ENCODE measurements around the gene CEP41.

Gene CEP41

GRCh38 chr7:130415006-130415405 is 25.8 kb downstream of the CEP41 start:
- DNase-seq = no peak

DNA sequence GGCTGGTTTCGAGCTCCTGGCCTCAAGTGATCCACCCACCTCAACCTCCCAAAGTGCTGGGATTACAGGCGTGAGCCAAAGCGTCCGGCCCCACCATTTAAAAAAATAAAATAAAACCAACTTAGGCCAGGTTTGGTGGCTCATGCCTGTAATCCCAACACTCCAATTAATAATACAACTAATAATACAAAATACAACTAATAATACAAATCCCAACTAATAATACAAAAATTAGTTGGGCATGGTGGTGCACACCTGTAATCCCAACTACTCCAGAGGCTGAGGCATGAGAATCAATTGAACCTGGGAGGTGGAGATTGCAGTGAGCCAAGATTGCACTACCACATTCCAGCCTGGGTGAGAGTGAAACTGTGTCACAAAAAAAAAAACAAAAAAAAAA is 27.6 kb downstream of the CEP41 start:
- no peak for DNase-seq

GRCh38 chr7:130410868-130411541 is 29.8 kb downstream of the CEP41 start:
- DNase-seq = no peak

DNA sequence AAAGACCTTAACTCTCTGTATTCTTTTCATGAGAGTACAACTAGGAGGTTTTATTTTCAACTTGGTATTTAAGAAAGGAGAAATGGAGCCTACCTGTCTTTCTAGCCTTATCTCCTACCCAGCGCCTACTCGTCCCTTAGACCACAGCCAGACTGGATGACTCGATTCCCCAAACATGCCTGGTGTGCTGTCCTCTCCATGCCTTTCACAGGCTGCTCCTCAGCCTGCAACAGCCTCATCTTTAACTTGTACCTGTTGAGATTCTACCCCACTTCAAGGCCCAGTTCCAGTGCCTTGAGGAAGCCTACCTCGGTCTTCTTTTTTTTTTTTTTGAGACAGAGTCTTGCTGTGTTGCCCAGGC is 31.1 kb downstream of the CEP41 start:
- no peak for DNase-seq

DNA sequence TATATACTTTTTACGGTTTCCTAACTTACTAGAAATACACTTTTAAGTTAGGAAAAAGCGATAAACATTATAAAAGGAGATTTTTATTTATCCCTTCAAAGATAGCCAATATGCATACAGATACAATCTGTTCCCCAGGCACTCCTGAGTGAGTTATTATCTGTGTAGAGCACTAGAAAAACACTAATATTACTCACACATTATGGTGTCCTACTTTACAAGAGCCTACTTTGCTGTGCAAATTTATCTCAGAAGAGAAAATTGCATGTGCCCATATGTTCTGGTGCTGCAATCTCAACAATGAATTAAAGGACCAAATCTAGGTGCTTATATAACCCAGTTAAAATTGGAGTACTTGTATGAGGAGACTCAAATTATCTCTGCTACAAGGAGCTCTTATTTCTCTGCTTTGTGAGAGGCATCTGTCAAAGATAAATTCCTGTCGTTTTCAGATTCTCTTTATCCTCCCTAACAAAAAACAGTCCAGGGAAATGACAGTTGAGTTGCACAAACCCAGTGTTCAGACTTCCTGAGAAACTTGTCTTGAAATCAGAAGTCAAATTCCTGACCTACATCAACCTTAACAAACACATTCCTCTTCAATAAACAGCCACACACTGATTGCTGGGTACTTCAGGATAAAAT is 31.6 kb downstream of the CEP41 start:
- no peak for DNase-seq

DNA sequence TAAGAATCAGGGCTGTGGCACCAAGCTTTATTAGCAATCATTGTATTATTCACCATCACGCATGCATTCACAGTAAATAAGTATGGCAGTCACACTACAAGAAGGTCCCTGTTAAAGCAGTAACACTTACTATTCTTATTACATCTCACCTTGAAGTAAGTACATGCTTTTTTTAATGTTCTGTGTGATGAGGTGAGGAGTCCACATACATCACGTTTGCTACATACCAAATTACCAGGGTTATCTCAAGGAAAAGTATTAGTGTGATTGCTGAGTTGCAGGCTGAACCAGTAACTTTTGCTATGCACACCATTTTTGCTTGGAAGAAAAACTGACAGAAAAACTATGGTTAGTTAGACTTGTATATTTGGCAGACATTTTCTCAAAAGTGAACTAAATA is 35.8 kb downstream of the CEP41 start:
- no peak for DNase-seq

DNA sequence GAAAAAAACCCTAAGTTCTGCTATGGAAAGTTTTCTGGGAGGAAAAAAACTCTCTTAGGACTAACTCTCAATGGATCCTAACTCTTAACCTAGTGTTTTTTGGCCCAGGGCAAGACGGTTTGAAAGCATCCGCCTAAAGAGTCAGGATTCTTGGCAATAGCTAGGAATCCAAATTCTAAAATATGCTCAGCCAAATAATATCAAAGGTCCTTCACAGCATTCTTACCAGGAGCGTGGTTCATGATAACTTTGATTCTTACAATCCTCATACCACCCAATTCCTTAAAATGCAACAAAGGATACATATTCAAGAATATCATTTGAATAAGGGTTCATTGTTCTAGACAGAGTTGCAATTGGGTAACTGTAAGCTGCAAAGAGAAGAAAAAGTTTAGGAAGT is 39.2 kb downstream of the CEP41 start:
- DNase-seq = no peak

- DNase-seq = no peak
These were observed 39.7 kb downstream of the CEP41 start for GRCh38 chr7:130401101-130401500.

DNA sequence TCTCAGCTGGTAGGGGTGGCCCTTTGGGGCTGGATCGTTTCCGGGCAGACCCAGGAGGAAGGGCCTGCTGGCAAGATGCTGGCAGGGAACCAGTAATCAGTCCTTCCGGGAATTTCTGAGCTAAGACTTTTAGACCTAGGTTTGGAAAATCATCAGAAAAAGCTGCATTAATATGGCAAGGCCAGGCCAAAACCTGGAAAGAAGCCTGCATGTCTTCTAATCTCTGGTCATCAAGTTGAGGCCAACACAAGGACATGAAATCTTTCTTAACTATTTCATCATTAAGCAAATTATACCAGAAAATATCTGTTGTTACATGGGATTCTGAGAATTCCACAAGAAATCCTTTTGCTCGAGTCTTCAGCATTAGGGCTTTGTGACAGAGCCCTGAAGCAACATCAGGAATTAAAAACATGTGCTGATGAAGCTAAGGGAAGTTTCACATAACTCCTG is 40.7 kb downstream of the CEP41 start:
- DNase-seq = no peak

- DNase-seq = no peak
These were observed 42.2 kb downstream of the CEP41 start for GRCh38 chr7:130398526-130399090.

DNA sequence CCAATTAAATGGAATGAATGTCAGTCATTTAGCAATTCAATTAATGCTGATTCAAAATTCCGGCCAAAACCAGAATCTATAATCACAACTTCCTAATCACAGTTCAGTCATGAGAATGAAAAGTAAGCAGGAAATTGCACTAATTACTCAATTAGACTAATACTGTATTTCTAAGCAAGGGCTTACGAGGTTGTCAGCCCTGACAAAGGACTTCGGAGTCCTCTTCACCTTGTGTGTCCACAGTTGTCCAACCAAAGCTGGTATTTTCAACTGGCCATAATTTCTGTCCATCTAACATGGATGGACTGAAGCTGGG is 43.1 kb downstream of the CEP41 start:
- no peak for DNase-seq

DNA sequence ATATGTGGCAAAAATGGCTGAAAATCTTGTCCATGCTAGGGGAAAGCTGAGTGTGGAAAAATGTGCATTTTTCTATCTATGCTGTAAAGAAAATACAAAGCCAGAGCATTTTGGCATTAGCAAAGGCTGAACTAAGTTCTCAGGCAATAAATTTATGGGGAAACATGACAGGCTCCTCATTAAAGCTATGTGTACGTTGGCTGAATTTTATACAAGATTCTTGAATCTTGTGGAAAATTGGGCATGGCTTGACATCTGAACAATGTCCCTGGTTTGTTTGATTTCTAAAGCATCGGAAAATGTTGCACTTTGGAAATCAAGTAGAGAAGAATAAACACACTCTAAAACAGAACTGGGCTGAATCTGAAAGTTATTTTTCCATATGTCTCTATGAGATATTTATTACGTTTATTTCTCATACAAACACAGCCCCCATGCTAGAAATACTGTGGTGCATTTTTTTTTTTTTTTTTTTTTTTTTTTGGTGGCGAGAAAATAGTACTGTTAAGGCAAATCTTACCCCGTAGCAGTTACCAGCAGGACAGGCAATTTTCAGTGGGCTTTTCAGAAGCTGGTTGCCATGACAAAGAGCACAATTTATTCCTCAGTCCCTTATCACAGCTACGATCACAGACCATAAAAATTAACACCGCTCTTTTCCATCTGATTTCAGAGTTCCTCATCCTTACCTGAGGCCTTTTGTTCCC is 43.6 kb downstream of the CEP41 start:
- no peak for DNase-seq

DNA sequence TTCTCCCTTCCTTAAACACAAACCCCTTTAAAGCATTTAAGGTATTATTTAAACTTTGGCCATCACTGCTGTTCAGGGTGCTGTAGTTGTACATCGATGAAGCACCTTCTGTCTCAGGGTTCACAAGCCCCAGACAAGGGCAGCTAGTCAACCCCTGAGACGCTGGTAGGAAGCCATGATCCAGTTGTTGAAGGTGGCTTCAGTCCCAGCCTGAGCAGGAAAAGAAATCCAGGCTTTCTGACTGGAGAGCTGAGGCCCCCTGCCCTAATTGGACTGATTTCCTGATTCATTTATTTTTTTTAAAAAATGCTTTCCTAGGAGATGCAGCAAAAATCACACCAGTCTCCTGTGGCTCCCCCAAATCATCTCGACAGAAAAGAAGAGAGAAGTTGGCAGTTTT is 44.7 kb downstream of the CEP41 start:
- DNase-seq = no peak

- DNase-seq = no peak
These were observed 45.4 kb downstream of the CEP41 start for GRCh38 chr7:130395421-130395820.

DNA sequence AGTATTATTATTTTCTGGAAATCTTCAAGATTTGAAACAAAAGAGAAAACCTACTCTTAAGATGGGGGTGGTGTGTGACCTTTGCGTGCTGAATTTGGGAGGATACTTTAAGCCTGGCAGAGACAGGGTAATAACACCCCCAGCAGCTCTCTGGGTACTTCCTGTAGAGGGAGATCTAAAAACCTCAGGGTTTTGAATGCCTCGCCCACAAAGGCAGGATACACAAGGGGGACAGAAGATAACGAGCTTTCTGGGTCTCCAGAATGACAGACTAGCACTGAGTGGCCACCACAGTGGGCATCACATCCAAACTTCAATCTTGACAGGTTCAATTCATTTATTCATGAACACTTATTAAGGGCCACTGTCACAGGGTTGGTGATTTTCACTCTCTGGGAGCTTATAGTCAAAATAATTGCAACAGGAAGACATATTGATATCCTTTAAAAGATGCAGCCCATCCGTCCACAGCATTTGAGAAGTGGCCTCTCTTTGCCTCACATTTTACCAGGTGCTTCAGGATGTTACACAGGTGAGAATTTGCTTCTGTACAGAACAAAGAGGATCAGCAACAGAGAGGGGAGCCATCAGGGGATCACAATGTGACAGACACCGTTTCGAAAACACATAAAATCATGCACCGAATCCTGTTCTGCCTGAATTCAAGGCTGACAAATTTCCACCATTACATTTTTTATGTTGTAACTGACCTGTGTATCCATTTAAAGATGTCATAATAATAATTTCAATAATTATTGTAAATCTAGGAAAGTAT is 46.2 kb downstream of the CEP41 start:
- DNase-seq = no peak

DNA sequence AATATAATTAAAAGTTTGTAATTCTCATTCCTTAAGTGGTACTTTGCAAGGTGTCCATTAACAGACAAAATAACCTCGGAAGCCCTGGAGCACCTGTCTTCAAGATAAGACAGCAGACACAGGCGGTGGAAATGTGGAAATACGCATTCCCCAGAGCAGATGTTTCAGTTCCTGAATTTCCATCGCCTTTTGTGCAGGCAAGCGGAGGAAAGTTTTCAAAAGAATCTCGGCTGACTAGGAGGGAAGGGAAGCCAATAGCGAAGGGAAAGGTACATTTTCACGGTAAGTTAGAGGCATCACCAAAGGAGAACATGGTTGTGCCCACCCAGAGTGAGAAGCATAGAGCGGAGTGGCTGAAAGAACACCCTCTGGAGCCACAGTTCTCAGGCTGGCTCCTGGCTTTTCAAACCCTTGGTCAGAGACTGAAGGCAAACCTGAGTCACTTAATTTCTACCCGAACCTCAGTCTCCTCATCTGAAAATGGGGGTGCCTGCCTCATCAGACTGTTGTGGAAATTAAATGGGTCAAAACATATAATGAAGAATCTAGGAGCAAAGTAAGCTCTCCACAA is 46.9 kb downstream of the CEP41 start:
- no peak for DNase-seq

- no peak for DNase-seq
These were observed 47.7 kb downstream of the CEP41 start for GRCh38 chr7:130393101-130393561.

DNA sequence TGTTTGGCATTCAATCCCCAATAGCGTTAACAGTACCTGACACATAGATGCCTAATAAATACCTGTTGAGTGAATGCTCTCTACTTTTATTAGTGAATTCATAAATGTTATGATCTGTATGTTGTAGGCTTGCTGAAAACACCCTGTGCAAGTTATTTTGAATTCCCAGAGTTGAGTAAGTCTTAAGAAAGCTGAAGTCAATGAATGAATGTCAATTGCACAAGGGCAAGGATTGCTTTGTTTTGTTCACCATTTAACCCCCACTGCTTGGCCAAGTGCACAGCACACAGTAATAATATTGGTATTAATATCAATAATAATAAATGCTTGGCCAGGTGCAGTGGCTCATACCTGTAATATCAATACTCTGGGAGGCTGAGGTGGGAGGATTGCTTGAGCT is 50.3 kb downstream of the CEP41 start:
- DNase-seq = no peak

GRCh38 chr7:130388671-130389070 is 52.1 kb downstream of the CEP41 start:
- no peak for DNase-seq

DNA sequence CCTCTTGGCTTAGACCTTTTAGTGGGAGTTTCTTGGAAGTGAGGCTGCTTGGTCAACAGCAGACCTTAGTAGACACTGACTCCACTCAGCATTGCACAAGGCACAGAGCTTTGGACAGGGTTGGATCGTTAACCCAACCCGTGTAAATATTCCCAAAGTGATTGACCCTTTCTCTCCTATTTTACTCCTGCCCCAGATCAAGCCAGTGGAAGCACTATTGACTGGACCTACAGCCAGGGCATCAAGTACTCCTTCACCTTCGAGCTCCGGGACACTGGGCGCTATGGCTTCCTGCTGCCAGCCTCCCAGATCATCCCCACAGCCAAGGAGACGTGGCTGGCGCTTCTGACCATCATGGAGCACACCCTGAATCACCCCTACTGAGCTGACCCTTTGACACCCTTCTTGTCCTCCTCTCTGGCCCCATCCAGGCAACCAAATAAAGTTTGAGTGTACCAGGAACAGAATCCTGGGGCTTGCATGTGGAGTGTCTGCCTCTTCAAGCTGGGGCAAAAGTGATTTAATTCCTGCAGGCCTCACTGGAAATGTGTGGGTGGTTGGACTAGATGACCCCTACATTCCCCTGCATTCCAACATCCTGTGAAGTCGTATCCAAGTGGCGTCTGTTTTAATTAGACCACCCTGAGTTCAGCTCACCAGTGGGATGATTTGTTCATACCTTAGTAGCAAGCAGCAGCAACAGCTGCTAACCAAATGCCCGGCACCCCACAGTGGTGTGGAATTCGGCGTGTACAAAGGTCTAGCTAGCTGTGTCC is 53.0 kb downstream of the CEP41 start:
- no peak for DNase-seq

- DNase-seq = no peak
These were observed 53.5 kb downstream of the CEP41 start for GRCh38 chr7:130387306-130387627.

DNA sequence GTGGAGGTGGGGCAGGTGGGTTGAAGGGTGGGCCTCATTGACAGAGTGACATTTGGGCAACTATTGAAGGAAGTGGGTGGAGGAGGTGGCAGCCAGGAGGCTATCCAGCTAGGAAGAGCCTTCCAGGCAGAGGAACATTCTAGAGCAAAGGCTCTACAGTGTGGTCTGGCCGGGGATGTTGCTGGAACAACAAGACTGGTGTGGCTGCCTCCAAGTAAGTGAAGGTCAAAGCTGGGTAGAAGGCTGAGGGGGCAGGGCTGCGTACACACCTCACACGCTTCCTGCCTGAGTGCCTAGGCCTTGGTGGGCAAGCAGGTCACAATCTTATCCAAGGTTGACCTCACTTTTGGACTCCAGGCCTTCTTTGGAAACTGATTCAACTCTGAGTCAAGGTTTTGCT is 53.9 kb downstream of the CEP41 start:
- no peak for DNase-seq
